ENCODE measurements around the gene VPS36. TPM values are rescaled to one million over a fixed set of nuclear protein-coding genes. Genes with fewer than 3 reads are reported as not detected.
"Not testable (repeated sequence)": the region's sequence is repeated elsewhere in the genome, so short reads cannot be mapped to it uniquely, and the experiment has no call there.

VPS36 gene
- total and polyA plus RNA-seq, 2 of the 13 experiments (the other 11 are each of a cell fraction or from before 2014, with no cell fraction given): 17.2 to 22.4 TPM

- intact Hi-C loops (cut with micrococcal nuclease; ENCODE audit: unreplicated experiment); H3K79me2 ChIP-seq (ENCODE audit: insufficient read depth, low read length); H3K4me1 ChIP-seq (ENCODE audit: insufficient read depth, low read length); H4K20me1 ChIP-seq (ENCODE audit: insufficient read depth, low read length); H3K36me3 ChIP-seq (replicated peaks in 1 of 2; ENCODE audit: control insufficient read depth in 1 of 2, insufficient read depth in 2 of 2, low read length in 2 of 2); DNase-seq (ENCODE audit: low spot score); in situ Hi-C loops (cut with HindIII; ENCODE audit: extremely low pct_ligation_motif_present, low pct_unique_long_range_greater_than_20kb); CTCF ChIA-PET (ENCODE audit: low intra/inter-chr PET ratio, low total read pairs); FAIRE-seq; H2AFZ ChIP-seq (ENCODE audit: low read length); H3K9me3 ChIP-seq (ENCODE audit: low read length); H3K4me2 ChIP-seq (ENCODE audit: low read depth, low read length); H3K27ac ChIP-seq (ENCODE audit: extremely low read length, insufficient read depth, low read length); BruUV-seq (replicated peaks); H3K9ac ChIP-seq (ENCODE audit: insufficient read depth, low read depth, low read length); H3K4me3 ChIP-seq (replicated peaks in 1 of 3; ENCODE audit: insufficient read depth in 1 of 3, low read depth in 2 of 3, low read length in 3 of 3); POLR2A ChIA-PET; H3K27me3 ChIP-seq (ENCODE audit: control insufficient read depth in 1 of 2, insufficient read depth in 2 of 2, low read length in 2 of 2); ATAC-seq: not testable (repeated sequence)
- WGBS (ENCODE audit: low lambda C conversion rate): 0% methylated on average over 3 of the region's 3 CpGs
These were observed 47.5 kb upstream of the VPS36 start for GRCh38 chr13:52497979-52498378.

GRCh38 chr13:52494241-52494640, 43.8 kb upstream of the VPS36 start:
- H3K27me3 ChIP-seq (ENCODE audit: control insufficient read depth in 1 of 2, insufficient read depth in 2 of 2, low read length in 2 of 2); H2AFZ ChIP-seq (ENCODE audit: low read length); H3K4me2 ChIP-seq (ENCODE audit: low read depth, low read length); H3K9ac ChIP-seq (ENCODE audit: insufficient read depth, low read depth, low read length); intact Hi-C loops (cut with micrococcal nuclease; ENCODE audit: unreplicated experiment); H3K9me3 ChIP-seq (ENCODE audit: low read length); POLR2A ChIA-PET; H3K79me2 ChIP-seq (ENCODE audit: insufficient read depth, low read length); in situ Hi-C loops (cut with HindIII; ENCODE audit: extremely low pct_ligation_motif_present, low pct_unique_long_range_greater_than_20kb); H4K20me1 ChIP-seq (ENCODE audit: insufficient read depth, low read length); H3K4me3 ChIP-seq (replicated peaks in 1 of 3; ENCODE audit: insufficient read depth in 1 of 3, low read depth in 2 of 3, low read length in 3 of 3); H3K4me1 ChIP-seq (ENCODE audit: insufficient read depth, low read length); H3K36me3 ChIP-seq (replicated peaks in 1 of 2; ENCODE audit: control insufficient read depth in 1 of 2, insufficient read depth in 2 of 2, low read length in 2 of 2); ATAC-seq; BruUV-seq (replicated peaks); DNase-seq (ENCODE audit: low spot score); H3K27ac ChIP-seq (ENCODE audit: extremely low read length, insufficient read depth, low read length); CTCF ChIA-PET (ENCODE audit: low intra/inter-chr PET ratio, low total read pairs): not testable (repeated sequence)
- WGBS (ENCODE audit: low lambda C conversion rate): 14% methylated on average over 5 of the region's 5 CpGs
- FAIRE-seq: peak; percentile 34

- H3K36me3 ChIP-seq (replicated peaks in 1 of 2; ENCODE audit: control insufficient read depth in 1 of 2, insufficient read depth in 2 of 2, low read length in 2 of 2); in situ Hi-C loops (cut with HindIII; ENCODE audit: extremely low pct_ligation_motif_present, low pct_unique_long_range_greater_than_20kb); H3K9me3 ChIP-seq (ENCODE audit: low read length); FAIRE-seq; ATAC-seq; H3K79me2 ChIP-seq (ENCODE audit: insufficient read depth, low read length); H3K4me3 ChIP-seq (replicated peaks in 1 of 3; ENCODE audit: insufficient read depth in 1 of 3, low read depth in 2 of 3, low read length in 3 of 3); POLR2A ChIA-PET; H3K4me1 ChIP-seq (ENCODE audit: insufficient read depth, low read length); H3K4me2 ChIP-seq (ENCODE audit: low read depth, low read length); H3K27ac ChIP-seq (ENCODE audit: extremely low read length, insufficient read depth, low read length); intact Hi-C loops (cut with micrococcal nuclease; ENCODE audit: unreplicated experiment); H3K27me3 ChIP-seq (ENCODE audit: control insufficient read depth in 1 of 2, insufficient read depth in 2 of 2, low read length in 2 of 2); H3K9ac ChIP-seq (ENCODE audit: insufficient read depth, low read depth, low read length); H4K20me1 ChIP-seq (ENCODE audit: insufficient read depth, low read length); CTCF ChIA-PET (ENCODE audit: low intra/inter-chr PET ratio, low total read pairs); H2AFZ ChIP-seq (ENCODE audit: low read length); BruUV-seq (replicated peaks); DNase-seq (ENCODE audit: low spot score): not testable (repeated sequence)
- WGBS (ENCODE audit: low lambda C conversion rate): 15% methylated on average over 2 of the region's 5 CpGs
These were observed 40.6 kb upstream of the VPS36 start for GRCh38 chr13:52491015-52491414.

- H3K9me3 ChIP-seq (ENCODE audit: low read length); H3K79me2 ChIP-seq (ENCODE audit: insufficient read depth, low read length); H3K27me3 ChIP-seq (ENCODE audit: control insufficient read depth in 1 of 2, insufficient read depth in 2 of 2, low read length in 2 of 2); H3K4me3 ChIP-seq (replicated peaks in 1 of 3; ENCODE audit: insufficient read depth in 1 of 3, low read depth in 2 of 3, low read length in 3 of 3); DNase-seq (ENCODE audit: low spot score); FAIRE-seq; H4K20me1 ChIP-seq (ENCODE audit: insufficient read depth, low read length); BruUV-seq (replicated peaks); H3K27ac ChIP-seq (ENCODE audit: extremely low read length, insufficient read depth, low read length); intact Hi-C loops (cut with micrococcal nuclease; ENCODE audit: unreplicated experiment); H3K4me1 ChIP-seq (ENCODE audit: insufficient read depth, low read length); H2AFZ ChIP-seq (ENCODE audit: low read length); in situ Hi-C loops (cut with HindIII; ENCODE audit: extremely low pct_ligation_motif_present, low pct_unique_long_range_greater_than_20kb); POLR2A ChIA-PET; H3K4me2 ChIP-seq (ENCODE audit: low read depth, low read length); ATAC-seq; H3K36me3 ChIP-seq (replicated peaks in 1 of 2; ENCODE audit: control insufficient read depth in 1 of 2, insufficient read depth in 2 of 2, low read length in 2 of 2); CTCF ChIA-PET (ENCODE audit: low intra/inter-chr PET ratio, low total read pairs); H3K9ac ChIP-seq (ENCODE audit: insufficient read depth, low read depth, low read length): not testable (repeated sequence)
- no CpG with 5 or more reads among the region's 22 CpGs for WGBS (ENCODE audit: low lambda C conversion rate)
These were observed 38.3 kb upstream of the VPS36 start for GRCh38 chr13:52488763-52489162.

Measured in HepG2 (cell line).